Measurements from ENCODE around the gene GLI2. TPM values are rescaled to one million over a fixed set of nuclear protein-coding genes. Genes with fewer than 3 reads are reported as not detected.

The GLI2 gene
- total RNA-seq, 1 donor from 2014 or later, result 33.2 TPM

- Mint-ChIP-seq H3K27ac (ENCODE audit: unreplicated experiment) (peak overlapping the region; percentile 93), H3K27me3 (ENCODE audit: unreplicated experiment) (no peaks in the 10 kb centered on the region)
These were observed 2.4 kb downstream of the GLI2 start for GRCh38 chr2:120738117-120738516.

DNA sequence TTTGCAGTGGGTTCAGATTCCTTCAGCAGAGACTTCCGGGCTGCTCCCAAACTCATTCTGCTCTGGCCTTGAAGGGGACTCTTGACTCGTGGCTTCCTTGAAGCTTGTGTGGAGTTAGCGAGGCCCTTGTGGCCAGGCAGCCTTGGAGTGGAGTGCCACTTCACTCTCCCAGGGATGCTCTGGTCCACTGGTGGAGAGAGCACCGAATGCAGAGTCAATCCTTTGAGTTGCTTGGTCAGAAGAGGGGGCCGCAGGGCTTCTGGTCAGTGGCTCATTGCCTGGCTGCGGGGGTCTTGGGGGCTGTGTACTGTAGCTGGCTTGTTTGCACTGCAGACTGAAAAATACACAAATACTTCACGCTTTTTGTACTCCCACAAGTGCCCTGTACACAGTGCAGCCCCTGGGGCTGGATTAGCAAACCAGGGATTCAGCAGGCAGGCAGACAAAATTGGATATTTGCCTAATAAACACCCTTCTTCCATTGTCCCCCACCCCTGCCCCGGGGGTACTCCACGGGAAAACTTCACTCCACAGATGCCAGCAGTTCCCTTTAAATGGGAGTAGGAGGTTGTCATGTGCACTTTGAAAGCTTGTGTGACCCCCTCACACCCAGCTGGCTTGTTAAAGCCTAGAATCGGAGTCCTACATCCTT lies 3.2 kb downstream of the GLI2 start:
- Mint-ChIP-seq H3K36me3 (ENCODE audit: unreplicated experiment) (no peaks in the 10 kb centered on the region), H3K4me3 (ENCODE audit: unreplicated experiment) (peak overlapping the region; percentile 91), H3K4me1 (ENCODE audit: unreplicated experiment) (peaks cover 66% of the 10 kb centered on the region), H3K27ac (ENCODE audit: unreplicated experiment) (peak overlapping the region; percentile 93), H3K9me3 (ENCODE audit: unreplicated experiment) (no peaks in the 10 kb centered on the region), H3K27me3 (ENCODE audit: unreplicated experiment) (no peaks in the 10 kb centered on the region)
- peak; percentile 80 for DNase-seq (ENCODE audit: extremely low spot score, unreplicated experiment)
- TF ChIP-seq, protein P1, sequence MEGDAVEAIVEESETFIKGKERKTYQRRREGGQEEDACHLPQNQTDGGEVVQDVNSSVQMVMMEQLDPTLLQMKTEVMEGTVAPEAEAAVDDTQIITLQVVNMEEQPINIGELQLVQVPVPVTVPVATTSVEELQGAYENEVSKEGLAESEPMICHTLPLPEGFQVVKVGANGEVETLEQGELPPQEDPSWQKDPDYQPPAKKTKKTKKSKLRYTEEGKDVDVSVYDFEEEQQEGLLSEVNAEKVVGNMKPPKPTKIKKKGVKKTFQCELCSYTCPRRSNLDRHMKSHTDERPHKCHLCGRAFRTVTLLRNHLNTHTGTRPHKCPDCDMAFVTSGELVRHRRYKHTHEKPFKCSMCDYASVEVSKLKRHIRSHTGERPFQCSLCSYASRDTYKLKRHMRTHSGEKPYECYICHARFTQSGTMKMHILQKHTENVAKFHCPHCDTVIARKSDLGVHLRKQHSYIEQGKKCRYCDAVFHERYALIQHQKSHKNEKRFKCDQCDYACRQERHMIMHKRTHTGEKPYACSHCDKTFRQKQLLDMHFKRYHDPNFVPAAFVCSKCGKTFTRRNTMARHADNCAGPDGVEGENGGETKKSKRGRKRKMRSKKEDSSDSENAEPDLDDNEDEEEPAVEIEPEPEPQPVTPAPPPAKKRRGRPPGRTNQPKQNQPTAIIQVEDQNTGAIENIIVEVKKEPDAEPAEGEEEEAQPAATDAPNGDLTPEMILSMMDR (IDR thresholded peaks at IDR 0.05), result no peak

More at GRCh38 chr2:120738117-120738516, 2.4 kb downstream of the GLI2 start:
- Mint-ChIP-seq H3K9me3 (ENCODE audit: unreplicated experiment) (no peaks in the 10 kb centered on the region), H3K36me3 (ENCODE audit: unreplicated experiment) (no peaks in the 10 kb centered on the region), H3K4me1 (ENCODE audit: unreplicated experiment) (peaks cover 70% of the 10 kb centered on the region), H3K4me3 (ENCODE audit: unreplicated experiment) (peak overlapping the region; percentile 91)
- no peak for DNase-seq (ENCODE audit: extremely low spot score, unreplicated experiment)
- TF ChIP-seq, protein P1 (IDR thresholded peaks at IDR 0.05), result no peak

DNA sequence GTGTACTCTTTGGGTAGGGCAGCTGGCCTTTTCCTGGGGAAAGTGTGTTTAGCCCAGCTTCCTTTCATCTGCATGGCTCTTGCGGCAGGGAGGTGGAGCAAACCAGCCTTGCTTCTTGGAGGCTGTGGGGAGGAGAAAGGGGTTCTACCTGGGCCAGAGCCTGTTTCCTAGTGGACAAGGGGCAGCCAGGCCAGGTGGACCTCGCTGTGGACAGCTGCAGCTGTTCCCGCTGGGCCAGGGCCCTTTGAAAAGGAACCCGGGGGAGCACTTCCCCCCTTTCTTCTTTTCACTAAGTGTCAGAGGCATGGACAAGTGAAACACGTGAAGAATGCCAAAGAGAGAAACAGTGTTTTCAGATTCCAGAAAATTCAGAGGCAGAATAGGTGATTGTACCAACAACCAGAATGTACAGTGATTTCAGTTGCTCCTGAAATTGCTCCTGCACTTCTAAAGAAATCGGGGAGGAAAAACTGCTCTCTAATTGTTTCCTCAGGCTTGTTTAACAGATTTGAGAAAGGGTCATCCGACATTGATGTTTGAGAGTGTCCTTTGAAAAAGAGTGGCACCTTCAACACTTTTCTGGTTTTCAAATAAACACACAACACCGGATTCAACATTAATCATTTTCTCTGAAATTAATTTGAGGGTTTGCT lies 3.9 kb downstream of the GLI2 start:
- no peaks in the 10 kb centered on the region for H3K36me3 Mint-ChIP-seq (ENCODE audit: unreplicated experiment)
- H3K4me1 Mint-ChIP-seq (ENCODE audit: unreplicated experiment), result peaks cover 62% of the 10 kb centered on the region
- H3K9me3 Mint-ChIP-seq (ENCODE audit: unreplicated experiment), result no peaks in the 10 kb centered on the region
- H3K27me3 Mint-ChIP-seq (ENCODE audit: unreplicated experiment), result no peaks in the 10 kb centered on the region
- TF ChIP-seq, protein P1 (IDR thresholded peaks at IDR 0.05), result no peak
- peak overlapping the region; percentile 93 for H3K27ac Mint-ChIP-seq (ENCODE audit: unreplicated experiment)
- DNase-seq (ENCODE audit: extremely low spot score, unreplicated experiment), result peak; percentile 60
- H3K4me3 Mint-ChIP-seq (ENCODE audit: unreplicated experiment), result peak overlapping the region; percentile 91

- peak overlapping the region; percentile 93 for H3K27ac Mint-ChIP-seq (ENCODE audit: unreplicated experiment)
- DNase-seq (ENCODE audit: extremely low spot score, unreplicated experiment), result no peak
- H3K27me3 Mint-ChIP-seq (ENCODE audit: unreplicated experiment), result no peaks in the 10 kb centered on the region
- H3K4me1 Mint-ChIP-seq (ENCODE audit: unreplicated experiment), result peaks cover 56% of the 10 kb centered on the region
- TF ChIP-seq, protein P1 (IDR thresholded peaks at IDR 0.05), result no peak
- H3K9me3 Mint-ChIP-seq (ENCODE audit: unreplicated experiment), result no peaks in the 10 kb centered on the region
- H3K36me3 Mint-ChIP-seq (ENCODE audit: unreplicated experiment), result no peaks in the 10 kb centered on the region
- peak overlapping the region; percentile 73 for H3K4me3 Mint-ChIP-seq (ENCODE audit: unreplicated experiment)
These were observed 4.7 kb downstream of the GLI2 start for GRCh38 chr2:120740375-120740764.

- peak; percentile 87 for DNase-seq (ENCODE audit: extremely low spot score, unreplicated experiment)
- H3K27me3 Mint-ChIP-seq (ENCODE audit: unreplicated experiment), result no peaks in the 10 kb centered on the region
- no peaks in the 10 kb centered on the region for H3K36me3 Mint-ChIP-seq (ENCODE audit: unreplicated experiment)
- peak overlapping the region; percentile 93 for H3K27ac Mint-ChIP-seq (ENCODE audit: unreplicated experiment)
- peak overlapping the region; percentile 73 for H3K4me3 Mint-ChIP-seq (ENCODE audit: unreplicated experiment)
- H3K9me3 Mint-ChIP-seq (ENCODE audit: unreplicated experiment), result no peaks in the 10 kb centered on the region
- TF ChIP-seq, protein P1 (IDR thresholded peaks at IDR 0.05), result no peak
- peaks cover 56% of the 10 kb centered on the region for H3K4me1 Mint-ChIP-seq (ENCODE audit: unreplicated experiment)
These were observed 5.3 kb downstream of the GLI2 start for GRCh38 chr2:120740765-120741524.

All from osteocyte (in vitro differentiated cells).